Peyer's patch (tissue), 4 donors: Measurements from ENCODE around the gene EPHA6. TPM values are rescaled to one million over a fixed set of nuclear protein-coding genes. Genes with fewer than 3 reads are reported as not detected.

Experiments
- DNase-seq, 3 donors: peaks; one replicate each; pipeline ENCODE4 v3.0.0-alpha.2; 2017 to 2019
- H3K27ac ChIP-seq, 4 donors: fragments of 200-600 bp; sonication (generic); one replicate each; pipeline ENCODE4 v1.5.1; 2016 to 2019
- H3K27me3 ChIP-seq, 2 donors: fragments of 200-600 bp; sonication (generic); one replicate each; pipeline ENCODE4 v1.5.1; 2019
- H3K36me3 ChIP-seq, 3 donors: fragments of 200-600 bp; sonication (generic); one replicate each; pipeline ENCODE4 v1.5.1; 2016 to 2019
- H3K4me1 ChIP-seq, 4 donors: fragments of 200-600 bp; sonication (generic); one replicate each; pipeline ENCODE4 v1.5.1; 2016 to 2019
- H3K4me3 ChIP-seq, 4 donors: fragments of 200-600 bp; sonication (generic); 1 replicate in 3 of 4; 2 replicates in 1 of 4; pipeline ENCODE4 v1.5.1; 2016 to 2019; ENCODE audit warnings: mild to moderate bottlenecking in 1 of 4
- H3K9me3 ChIP-seq, 4 donors: fragments of 200-600 bp; sonication (generic); one replicate each; pipeline ENCODE4 v1.5.1; 2016 to 2019; ENCODE audit warnings: mild to moderate bottlenecking in 1 of 4
- CTCF ChIP-seq, 6 experiments: fragments of 450-650 bp in 4 of 6; fragments of 200-600 bp in 2 of 6; sonication (generic) in 1 of 6; IDR thresholded peaks; one replicate each; pipeline ENCODE4 v1.5.1; 2017 to 2019; ENCODE audit warnings: antibody characterized with exemption in 6 of 6, mild to moderate bottlenecking in 3 of 6, moderate library complexity in 1 of 6
- POLR2A ChIP-seq, 2 donors: fragments of 450-650 bp; IDR thresholded peaks; one replicate each; pipeline ENCODE4 v1.5.1; 2017; ENCODE audit warnings: antibody characterized with exemption in 2 of 2, mild to moderate bottlenecking in 2 of 2, moderate library complexity in 2 of 2
- total RNA-seq, 4 donors: library from RNA; depleted of rRNA; stranded (reverse); fragments of >200 nt; gene quantifications; one replicate each; pipeline ENCODE4 v1.1.0, GENCODE V29; 2016

Gene EPHA6
- total RNA-seq, 4 donors from 2014 or later: 1.7 to 2.1 (median 1.9) TPM; not detected in 1

GRCh38 chr3:97673357-97673997 lies 859.1 kb downstream of the EPHA6 start:
- TF ChIP-seq CTCF (IDR thresholded peaks at IDR 0.05) (no peak), POLR2A (IDR thresholded peaks at IDR 0.05) (no peak)
- Histone ChIP-seq H3K4me1 (no peaks in the 10 kb centered on the region), H3K36me3 (no peaks in the 10 kb centered on the region), H3K9me3 (no peaks in the 10 kb centered on the region), H3K4me3 (no peak overlapping the region), H3K27me3 (no peaks in the 10 kb centered on the region), H3K27ac (no peak overlapping the region)
- DNase-seq: no peak

GRCh38 chr3:97674461-97674860 lies 860.1 kb downstream of the EPHA6 start:
- Histone ChIP-seq H3K27me3 (no peaks in the 10 kb centered on the region), H3K9me3 (no peaks in the 10 kb centered on the region), H3K4me3 (no peak overlapping the region), H3K27ac (no peak overlapping the region), H3K36me3 (no peaks in the 10 kb centered on the region), H3K4me1 (no peaks in the 10 kb centered on the region)
- DNase-seq: no peak
- TF ChIP-seq CTCF (IDR thresholded peaks at IDR 0.05) (no peak), POLR2A (IDR thresholded peaks at IDR 0.05) (no peak)

- no peak for DNase-seq
- Histone ChIP-seq H3K4me1 (no peaks in the 10 kb centered on the region), H3K9me3 (no peaks in the 10 kb centered on the region), H3K36me3 (no peaks in the 10 kb centered on the region), H3K4me3 (no peak overlapping the region), H3K27ac (no peak overlapping the region), H3K27me3 (no peaks in the 10 kb centered on the region)
- TF ChIP-seq POLR2A (IDR thresholded peaks at IDR 0.05): no peak
- TF ChIP-seq CTCF (IDR thresholded peaks at IDR 0.05): no peak
Observed at GRCh38 chr3:97680210-97680609, 865.8 kb downstream of the EPHA6 start.

GRCh38 chr3:97680696-97681095 lies 866.3 kb downstream of the EPHA6 start:
- no peak for TF ChIP-seq POLR2A (IDR thresholded peaks at IDR 0.05)
- no peak for TF ChIP-seq CTCF (IDR thresholded peaks at IDR 0.05)
- no peaks in the 10 kb centered on the region for H3K36me3 ChIP-seq
- H3K9me3 ChIP-seq: no peaks in the 10 kb centered on the region

GRCh38 chr3:97684490-97684889 lies 870.1 kb downstream of the EPHA6 start:
- Histone ChIP-seq H3K27me3 (no peaks in the 10 kb centered on the region), H3K4me1 (no peaks in the 10 kb centered on the region), H3K27ac (no peak overlapping the region), H3K36me3 (no peaks in the 10 kb centered on the region), H3K4me3 (no peak overlapping the region), H3K9me3 (no peaks in the 10 kb centered on the region)
- no peak for DNase-seq
- no peak for TF ChIP-seq CTCF (IDR thresholded peaks at IDR 0.05)
- TF ChIP-seq POLR2A (IDR thresholded peaks at IDR 0.05): no peak

More at GRCh38 chr3:97680696-97681095, 866.3 kb downstream of the EPHA6 start:
- Histone ChIP-seq H3K27me3 (no peaks in the 10 kb centered on the region), H3K27ac (no peak overlapping the region), H3K4me3 (no peak overlapping the region), H3K4me1 (no peaks in the 10 kb centered on the region)
- no peak for DNase-seq

- H3K9me3 ChIP-seq: no peaks in the 10 kb centered on the region
- no peak for TF ChIP-seq CTCF (IDR thresholded peaks at IDR 0.05)
- TF ChIP-seq POLR2A (IDR thresholded peaks at IDR 0.05): no peak
- no peak for DNase-seq
- H3K4me3 ChIP-seq: no peak overlapping the region
- no peaks in the 10 kb centered on the region for H3K27me3 ChIP-seq
- no peak overlapping the region for H3K27ac ChIP-seq
- H3K36me3 ChIP-seq: no peaks in the 10 kb centered on the region
- H3K4me1 ChIP-seq: no peaks in the 10 kb centered on the region
Observed at GRCh38 chr3:97686258-97686657, 871.9 kb downstream of the EPHA6 start.
